H1 (cell line): Measurements from ENCODE around the gene STK32C. TPM values are rescaled to one million over a fixed set of nuclear protein-coding genes. Genes with fewer than 3 reads are reported as not detected.

Experiments
- CTBP2 ChIP-seq: IDR thresholded peaks from 2 replicates; pipeline ENCODE4 v1.7.0; 2011; ENCODE audit warnings: borderline replicate concordance, mild to moderate bottlenecking, moderate library complexity, mixed read lengths, low read length; ENCODE audit not compliant: insufficient read depth, insufficient read length
- EZH2 ChIP-seq: fragments of 200-600 bp; sonication (generic); IDR thresholded peaks from 2 replicates; pipeline ENCODE4 v1.7.1; 2012; ENCODE audit warnings: low read depth, mild to moderate bottlenecking, moderate library complexity, low read length, inconsistent platforms; ENCODE audit not compliant: severe bottlenecking
- KDM1A ChIP-seq: fragments of 200-600, 300-600 bp; sonication (generic); IDR thresholded peaks from 2 replicates; pipeline ENCODE4 v1.7.1; 2016; ENCODE audit warnings: mild to moderate bottlenecking, low read length, borderline replicate concordance
- NRF1 ChIP-seq: IDR thresholded peaks from 2 replicates; pipeline ENCODE4 v1.6.1; 2011; ENCODE audit warnings: mild to moderate bottlenecking, low read depth, low read length, improper control_type of control experiment
- polyA plus RNA-seq, 7 experiments: library from polyadenylated mRNA; depleted of rRNA in 3 of 7; stranded (reverse) in 5 of 7; unstranded in 2 of 7; fragments of >200 nt in 5 of 7; fragments of 200-250 nt in 2 of 7; gene quantifications; 1 replicate in 5 of 7; 2 replicates in 1 of 7; 4 replicates in 1 of 7; pipeline versions ENCODE4 v1.2.1 to v1.2.3, GENCODE V29; 2011 to 2013; ENCODE audit warnings: missing spikeins in 2 of 7, mixed read lengths in 2 of 7
- total RNA-seq: library from RNA; stranded (reverse); fragmentation: NEBNext Ultra II Directional; extraction: Animal tissue kit (Norgen Biotek cat#: 25700); gene quantifications from 2 replicates; pipeline ENCODE4 v1.2.1, GENCODE V29; 2021

Gene STK32C
- total and polyA plus RNA-seq, 2 of the 8 experiments (the other 6 are each of a cell fraction or from before 2014, with no cell fraction given) = 10.6 to 15.6 TPM

GRCh38 chr10:132172091-132173066 is 135.4 kb downstream of the STK32C start (continued):
- TF ChIP-seq CTBP2 (no peak), EZH2 (no peak), KDM1A (no peak), NRF1 (no peak)
